Loucy (cell line): ENCODE data around the gene PHACTR2.

Source experiments
- H2AFZ ChIP-seq: fragments of 200-600 bp; sonication (generic); 2 replicates; pipeline ENCODE4 v1.6.0; 2016; ENCODE audit warnings: antibody characterized with exemption, mild to moderate bottlenecking, low read length, moderate library complexity
- H3F3A ChIP-seq: fragments of 200-600 bp; 2 replicates; pipeline ENCODE4 v1.6.0; 2016; ENCODE audit warnings: antibody characterized with exemption, low read depth, mild to moderate bottlenecking
- H3K27me3 ChIP-seq: fragments of 200-600 bp; sonication (generic); 2 replicates; pipeline ENCODE4 v1.6.1; 2014; ENCODE audit warnings: low read length, mild to moderate bottlenecking; ENCODE audit not compliant: insufficient read depth, poor library complexity, severe bottlenecking
- H3K36me3 ChIP-seq: fragments of 200-600 bp; sonication (generic); 2 replicates; pipeline ENCODE4 v1.6.1; 2016; ENCODE audit warnings: low read length; ENCODE audit not compliant: insufficient read depth
- H3K4me1 ChIP-seq: fragments of 200-600 bp; sonication (generic); 2 replicates; pipeline ENCODE4 v1.5.1; 2014; ENCODE audit warnings: low read length, mild to moderate bottlenecking; ENCODE audit not compliant: insufficient read depth, poor library complexity, severe bottlenecking
- H3K4me2 ChIP-seq: fragments of 200-600 bp; sonication (generic); 2 replicates; pipeline ENCODE4 v1.6.0; 2014; ENCODE audit warnings: antibody characterized with exemption, low read length, low read depth, mild to moderate bottlenecking; ENCODE audit not compliant: poor library complexity, severe bottlenecking
- H3K4me3 ChIP-seq: fragments of 200-600 bp; sonication (generic); 2 replicates; pipeline ENCODE4 v1.5.1; 2014; ENCODE audit warnings: low read length, mild to moderate bottlenecking, mixed read lengths; ENCODE audit not compliant: poor library complexity, severe bottlenecking
- H3K79me2 ChIP-seq: fragments of 200-600 bp; sonication (generic); 2 replicates; pipeline ENCODE4 v1.6.1; 2014; ENCODE audit warnings: low read length; ENCODE audit not compliant: insufficient read depth
- H3K9ac ChIP-seq: fragments of 200-600 bp; sonication (generic); 2 replicates; pipeline ENCODE4 v1.6.0; 2014; ENCODE audit warnings: mild to moderate bottlenecking, low read depth, low read length, moderate library complexity; ENCODE audit not compliant: poor library complexity, severe bottlenecking
- H3K9me2 ChIP-seq: fragments of 200-600 bp; sonication (generic); replicated peaks from 2 replicates; pipeline ENCODE4 v1.6.1; 2016; ENCODE audit warnings: low read depth, low read length, mixed read lengths
- H3K9me3 ChIP-seq: fragments of 200-600 bp; sonication (generic); 2 replicates; pipeline ENCODE4 v1.6.1; 2014; ENCODE audit warnings: mild to moderate bottlenecking, antibody characterized with exemption, low read length, low read depth; ENCODE audit not compliant: insufficient read depth
- H4K20me1 ChIP-seq: fragments of 200-600 bp; sonication (generic); 2 replicates; pipeline ENCODE4 v1.6.0; 2014; ENCODE audit warnings: antibody characterized with exemption, low read length, mild to moderate bottlenecking; ENCODE audit not compliant: insufficient read depth, poor library complexity, severe bottlenecking
- CTCF ChIP-seq: fragments of 200-600 bp; sonication (generic); conservative IDR thresholded peaks from 2 replicates; pipeline ENCODE4 v1.5.1; 2014; ENCODE audit warnings: mild to moderate bottlenecking, antibody characterized with exemption, low read length
- EZH2phosphoT487 ChIP-seq: fragments of 200-600 bp; IDR thresholded peaks from 2 replicates; pipeline ENCODE4 v1.6.1; 2018; ENCODE audit warnings: antibody characterized with exemption, mild to moderate bottlenecking, moderate library complexity, borderline replicate concordance

The PHACTR2 gene

GRCh38 chr6:143731789-143732188, 54.0 kb downstream of the PHACTR2 start:
- Histone ChIP-seq H3K4me1 (peaks cover 26% of the 10 kb centered on the region), H3K4me2 (peak overlapping the region; percentile 53), H3K27me3 (no peaks in the 10 kb centered on the region), H3K9me2 (no peaks in the 10 kb centered on the region), H3K9ac (no peak overlapping the region), H4K20me1 (no peaks in the 10 kb centered on the region), H2AFZ (no peak overlapping the region), H3K4me3 (peak overlapping the region; percentile 37), H3K9me3 (no peaks in the 10 kb centered on the region), H3F3A (no peaks in the 10 kb centered on the region), H3K79me2 (no peaks in the 10 kb centered on the region), H3K36me3 (no peaks in the 10 kb centered on the region)
- TF ChIP-seq CTCF = 0 out of 2 replicates have a peak, but pooled peaks have one; percentile 14
- TF ChIP-seq EZH2phosphoT487 = no peak

GRCh38 chr6:143732536-143732935, 54.8 kb downstream of the PHACTR2 start:
- H3K79me2 ChIP-seq = no peaks in the 10 kb centered on the region
- H3K9me3 ChIP-seq = no peaks in the 10 kb centered on the region
- H3K4me3 ChIP-seq = peak overlapping the region; percentile 37
- no peaks in the 10 kb centered on the region for H3K27me3 ChIP-seq
- peak overlapping the region; percentile 53 for H3K4me2 ChIP-seq
- no peaks in the 10 kb centered on the region for H3K36me3 ChIP-seq
- no peaks in the 10 kb centered on the region for H4K20me1 ChIP-seq
- no peak overlapping the region for H2AFZ ChIP-seq
- H3F3A ChIP-seq = no peaks in the 10 kb centered on the region
- no peaks in the 10 kb centered on the region for H3K9me2 ChIP-seq
- TF ChIP-seq EZH2phosphoT487 = no peak
- TF ChIP-seq CTCF = no peak
- peaks cover 21% of the 10 kb centered on the region for H3K4me1 ChIP-seq
- H3K9ac ChIP-seq = no peak overlapping the region

- no peaks in the 10 kb centered on the region for H3F3A ChIP-seq
- H3K9me2 ChIP-seq = no peaks in the 10 kb centered on the region
- no peak overlapping the region for H3K9ac ChIP-seq
- TF ChIP-seq CTCF = no peak
- no peak for TF ChIP-seq EZH2phosphoT487
- no peaks in the 10 kb centered on the region for H3K79me2 ChIP-seq
- H2AFZ ChIP-seq = no peak overlapping the region
- peaks cover 21% of the 10 kb centered on the region for H3K4me1 ChIP-seq
- no peaks in the 10 kb centered on the region for H3K27me3 ChIP-seq
- H3K4me3 ChIP-seq = no peak overlapping the region
- no peaks in the 10 kb centered on the region for H3K36me3 ChIP-seq
- no peaks in the 10 kb centered on the region for H4K20me1 ChIP-seq
- no peak overlapping the region for H3K4me2 ChIP-seq
- H3K9me3 ChIP-seq = no peaks in the 10 kb centered on the region
Observed at GRCh38 chr6:143733510-143733909, 55.7 kb downstream of the PHACTR2 start.
